Endothelial cell (in vitro differentiated cells): Measurements from ENCODE around the gene COMMD8. TPM values are rescaled to one million over a fixed set of nuclear protein-coding genes. Genes with fewer than 3 reads are reported as not detected.

Source experiments
- DNase-seq: peaks from one replicate; pipeline ENCODE4 v3.0.0; 2021; ENCODE audit warnings: low spot score
- H3K27ac Mint-ChIP-seq: one replicate; pipeline ENCODE4 v1.8.0; 2021; ENCODE audit warnings: mixed read lengths, inconsistent platforms; ENCODE audit not compliant: unreplicated experiment
- H3K27me3 Mint-ChIP-seq: one replicate; pipeline ENCODE4 v1.8.0; 2021; ENCODE audit warnings: mild to moderate bottlenecking, moderate library complexity, mixed read lengths, inconsistent platforms; ENCODE audit not compliant: unreplicated experiment
- H3K36me3 Mint-ChIP-seq: one replicate; pipeline ENCODE4 v1.8.0; 2021; ENCODE audit warnings: mild to moderate bottlenecking, low read depth, mixed read lengths, inconsistent platforms; ENCODE audit not compliant: unreplicated experiment
- H3K4me1 Mint-ChIP-seq: one replicate; pipeline ENCODE4 v1.8.0; 2021; ENCODE audit warnings: mild to moderate bottlenecking, mixed read lengths, inconsistent platforms; ENCODE audit not compliant: unreplicated experiment
- H3K4me3 Mint-ChIP-seq: one replicate; pipeline ENCODE4 v1.8.0; 2021; ENCODE audit warnings: mild to moderate bottlenecking, mixed read lengths, inconsistent platforms; ENCODE audit not compliant: unreplicated experiment
- H3K9me3 Mint-ChIP-seq: one replicate; pipeline ENCODE4 v1.8.0; 2021; ENCODE audit warnings: mixed read lengths, inconsistent platforms; ENCODE audit not compliant: unreplicated experiment
- CTCF ChIP-seq: fragments of 200-600 bp; sonication (generic); IDR thresholded peaks from one replicate; pipeline ENCODE4 v1.5.0; 2021; ENCODE audit warnings: antibody characterized with exemption; ENCODE audit not compliant: unreplicated experiment
- long read RNA-seq: library from polyadenylated mRNA; unstranded; transcript quantifications from one replicate; pipeline ENCODE4 v2.0.0, GENCODE V29; 2020; ENCODE audit not compliant: unreplicated experiment
- total RNA-seq: library from RNA; stranded (reverse); fragmentation: NEBNext Ultra II Directional; extraction: Animal tissue kit (Norgen Biotek cat#: 25700); gene quantifications from one replicate; pipeline ENCODE4 v1.2.1, GENCODE V29; 2021; ENCODE audit not compliant: unreplicated experiment

COMMD8 gene
- 8.5 TPM for total RNA-seq
- long read RNA-seq, transcript COMMD8-201 (5 exons, 1,469 nt): major isoform, 12 of 12 reads
- long read RNA-seq, partial matches to known transcripts: 0 of 12 reads
- long read RNA-seq, other reads (novel, unspliced or antisense): 0 of 12 reads

- peak; percentile 94 for DNase-seq
- Mint-ChIP-seq H3K27me3 (no peaks in the 10 kb centered on the region), H3K27ac (peak within 1 kb of the TSS; percentile 86), H3K9me3 (no peaks in the 10 kb centered on the region), H3K4me1 (no peaks in the 10 kb centered on the region), H3K4me3 (peak within 1 kb of the TSS; percentile 92), H3K36me3 (no peaks in the 10 kb centered on the region)
- peak; percentile 17 for TF ChIP-seq CTCF
Measured at GRCh38 chr4:47463235-47463956, at the start of gene COMMD8. Gene COMMD8, minus strand, starts transcription at chr4:47463702. Its CDS starts 51 bp downstream, at chr4:47463651.

DNA sequence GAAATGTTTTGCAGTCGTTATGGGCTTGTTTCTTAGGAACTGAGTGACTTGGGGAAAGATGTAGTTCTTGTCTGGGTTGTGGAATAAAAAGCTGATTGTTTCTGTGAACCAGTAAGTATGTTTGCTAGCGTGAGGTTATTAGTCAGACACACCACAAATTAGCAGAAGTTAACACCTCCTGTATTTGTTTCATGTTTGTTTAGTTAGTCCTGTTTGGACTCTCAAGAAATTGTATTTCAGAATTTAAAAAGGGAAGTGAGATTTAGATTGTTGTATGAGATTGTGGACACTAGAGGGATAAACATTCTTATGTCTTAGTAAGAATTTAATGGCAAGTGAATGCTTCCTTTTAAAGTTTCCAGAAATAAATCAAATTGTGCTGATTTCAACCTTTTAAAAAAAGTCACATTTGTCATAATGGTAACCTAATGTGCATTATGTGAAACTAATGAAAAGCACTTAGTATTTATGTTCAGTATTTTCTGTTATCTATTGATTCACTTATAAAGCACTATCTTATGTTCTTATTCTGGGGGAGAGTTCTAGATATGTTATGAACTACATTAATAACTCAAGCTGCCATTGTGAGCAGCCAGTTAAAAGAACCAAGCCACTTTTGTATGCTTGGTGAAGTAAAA is 47.1 kb upstream of the COMMD8 start:
- DNase-seq: no peak
- Mint-ChIP-seq H3K36me3 (no peaks in the 10 kb centered on the region), H3K4me3 (no peak overlapping the region), H3K27ac (no peak overlapping the region), H3K4me1 (peaks cover 8% of the 10 kb centered on the region), H3K27me3 (no peaks in the 10 kb centered on the region), H3K9me3 (no peaks in the 10 kb centered on the region)
- TF ChIP-seq CTCF: peak; percentile 21

DNA sequence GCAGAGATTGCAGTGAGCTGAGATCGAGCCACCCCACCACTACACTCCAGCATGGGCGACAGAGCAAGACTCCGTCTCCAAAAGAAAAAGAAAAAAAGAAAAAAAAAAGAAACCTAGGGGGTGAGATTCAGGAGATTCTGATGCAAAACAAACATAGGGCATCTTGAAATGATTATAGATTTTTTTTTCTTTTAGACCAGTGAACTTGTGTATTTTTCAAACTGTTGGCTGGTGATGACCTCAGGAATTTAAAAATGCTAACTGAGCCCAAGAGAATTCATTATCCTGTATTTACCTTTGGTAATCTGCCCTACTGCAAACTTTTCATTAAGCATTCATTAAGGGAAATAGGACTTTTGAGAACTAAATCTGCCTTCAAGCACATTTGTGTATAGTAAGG is 42.2 kb upstream of the COMMD8 start:
- H3K27ac Mint-ChIP-seq: no peak overlapping the region
- H3K27me3 Mint-ChIP-seq: no peaks in the 10 kb centered on the region
- peaks cover 2% of the 10 kb centered on the region for H3K4me1 Mint-ChIP-seq
- H3K9me3 Mint-ChIP-seq: no peaks in the 10 kb centered on the region
- DNase-seq: no peak
- no peak for TF ChIP-seq CTCF
- H3K36me3 Mint-ChIP-seq: no peaks in the 10 kb centered on the region
- no peak overlapping the region for H3K4me3 Mint-ChIP-seq

DNA sequence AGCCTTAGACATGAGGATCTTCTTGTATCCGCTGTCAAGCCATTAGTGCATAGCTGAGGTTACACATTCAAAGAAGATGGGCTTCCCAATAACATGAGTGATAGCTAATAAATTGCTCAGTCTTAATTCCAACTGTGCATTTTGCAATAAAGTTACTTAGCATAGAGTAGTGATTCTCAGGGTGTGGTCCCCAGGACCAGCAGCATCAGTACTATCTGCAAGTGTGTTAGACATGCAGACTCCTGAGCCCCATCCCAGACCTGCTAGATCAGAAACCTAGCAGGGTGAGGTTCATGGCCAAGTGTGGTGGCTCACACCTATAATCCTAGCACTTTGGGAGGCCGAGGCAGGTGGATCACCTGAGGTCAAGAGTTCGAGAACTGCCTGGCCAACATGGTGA is 41.6 kb upstream of the COMMD8 start:
- no peak for TF ChIP-seq CTCF
- H3K9me3 Mint-ChIP-seq: no peaks in the 10 kb centered on the region
- DNase-seq: no peak
- H3K4me1 Mint-ChIP-seq: no peaks in the 10 kb centered on the region
- no peaks in the 10 kb centered on the region for H3K27me3 Mint-ChIP-seq
- H3K27ac Mint-ChIP-seq: no peak overlapping the region
- H3K36me3 Mint-ChIP-seq: no peaks in the 10 kb centered on the region
- H3K4me3 Mint-ChIP-seq: no peak overlapping the region

DNA sequence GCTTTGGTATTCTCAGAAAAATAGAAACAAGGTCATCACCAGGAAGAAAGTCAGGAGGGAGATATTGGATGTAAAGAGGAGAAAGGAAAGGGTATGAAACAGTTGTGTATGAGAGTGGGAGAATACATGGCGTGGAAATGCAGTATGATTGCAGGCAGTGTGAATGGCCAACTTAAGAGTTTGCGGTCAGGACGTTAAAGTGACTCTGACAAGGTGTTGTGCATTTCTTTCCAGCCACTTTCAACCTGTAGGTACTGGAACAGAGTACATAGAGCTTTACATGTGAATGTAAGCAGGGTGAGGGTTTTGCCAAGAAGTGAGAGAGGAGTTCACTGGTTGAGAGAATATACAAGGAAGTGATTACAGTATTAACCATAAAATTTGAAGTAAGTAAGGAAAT is 37.3 kb upstream of the COMMD8 start:
- no peaks in the 10 kb centered on the region for H3K9me3 Mint-ChIP-seq
- no peaks in the 10 kb centered on the region for H3K36me3 Mint-ChIP-seq

More for the DNA sequence above, 37.3 kb upstream of the COMMD8 start:
- Mint-ChIP-seq H3K4me1 (no peaks in the 10 kb centered on the region), H3K4me3 (no peak overlapping the region), H3K27ac (no peak overlapping the region), H3K27me3 (no peaks in the 10 kb centered on the region)
- no peak for TF ChIP-seq CTCF
- no peak for DNase-seq
